ENCODE measurements around the gene MYO18A.

DNA sequence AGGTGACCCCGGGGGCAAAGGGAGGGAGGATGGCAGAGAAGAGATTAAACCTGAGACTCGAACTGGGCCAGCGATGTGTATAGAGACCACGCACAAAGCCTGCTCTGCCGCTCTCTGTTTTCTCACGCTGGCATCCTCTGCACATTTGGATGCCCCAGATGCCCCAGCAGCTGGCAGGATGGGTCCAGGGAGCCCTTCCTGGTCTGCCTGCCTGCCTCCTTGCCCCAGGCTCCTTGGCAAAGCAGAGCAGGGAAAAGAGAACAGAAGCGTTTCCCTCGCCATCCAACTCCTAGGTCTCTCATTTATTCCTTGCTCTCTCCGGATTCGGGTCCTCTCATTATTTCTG lies 142.5 kb downstream of the MYO18A start:
- TF ChIP-seq POLR2A (IDR thresholded peaks at IDR 0.05; ENCODE audit: low read depth, low read length) (no peak), BHLHE40 (IDR thresholded peaks at IDR 0.05; ENCODE audit: low read depth, low read length) (no peak), RFX5 (IDR thresholded peaks at IDR 0.05; ENCODE audit: low read depth, low read length) (no peak), CHD1 (IDR thresholded peaks at IDR 0.05; ENCODE audit: low read depth, low read length) (no peak), CEBPB (IDR thresholded peaks at IDR 0.05; ENCODE audit: low read depth, low read length) (no peak), SMC3 (IDR thresholded peaks at IDR 0.05; ENCODE audit: low read depth, low read length) (no peak), FOS (IDR thresholded peaks at IDR 0.05; ENCODE audit: low read depth, low read length) (no peak), MAFK (IDR thresholded peaks at IDR 0.05; ENCODE audit: low read depth, low read length) (no peak)
- TF ChIP-seq, protein P1, sequence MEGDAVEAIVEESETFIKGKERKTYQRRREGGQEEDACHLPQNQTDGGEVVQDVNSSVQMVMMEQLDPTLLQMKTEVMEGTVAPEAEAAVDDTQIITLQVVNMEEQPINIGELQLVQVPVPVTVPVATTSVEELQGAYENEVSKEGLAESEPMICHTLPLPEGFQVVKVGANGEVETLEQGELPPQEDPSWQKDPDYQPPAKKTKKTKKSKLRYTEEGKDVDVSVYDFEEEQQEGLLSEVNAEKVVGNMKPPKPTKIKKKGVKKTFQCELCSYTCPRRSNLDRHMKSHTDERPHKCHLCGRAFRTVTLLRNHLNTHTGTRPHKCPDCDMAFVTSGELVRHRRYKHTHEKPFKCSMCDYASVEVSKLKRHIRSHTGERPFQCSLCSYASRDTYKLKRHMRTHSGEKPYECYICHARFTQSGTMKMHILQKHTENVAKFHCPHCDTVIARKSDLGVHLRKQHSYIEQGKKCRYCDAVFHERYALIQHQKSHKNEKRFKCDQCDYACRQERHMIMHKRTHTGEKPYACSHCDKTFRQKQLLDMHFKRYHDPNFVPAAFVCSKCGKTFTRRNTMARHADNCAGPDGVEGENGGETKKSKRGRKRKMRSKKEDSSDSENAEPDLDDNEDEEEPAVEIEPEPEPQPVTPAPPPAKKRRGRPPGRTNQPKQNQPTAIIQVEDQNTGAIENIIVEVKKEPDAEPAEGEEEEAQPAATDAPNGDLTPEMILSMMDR (conservative IDR thresholded peaks at IDR 0.05; ENCODE audit: low read depth, low read length) = no peak
- TF ChIP-seq, protein P2, sequence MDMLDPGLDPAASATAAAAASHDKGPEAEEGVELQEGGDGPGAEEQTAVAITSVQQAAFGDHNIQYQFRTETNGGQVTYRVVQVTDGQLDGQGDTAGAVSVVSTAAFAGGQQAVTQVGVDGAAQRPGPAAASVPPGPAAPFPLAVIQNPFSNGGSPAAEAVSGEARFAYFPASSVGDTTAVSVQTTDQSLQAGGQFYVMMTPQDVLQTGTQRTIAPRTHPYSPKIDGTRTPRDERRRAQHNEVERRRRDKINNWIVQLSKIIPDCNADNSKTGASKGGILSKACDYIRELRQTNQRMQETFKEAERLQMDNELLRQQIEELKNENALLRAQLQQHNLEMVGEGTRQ (IDR thresholded peaks at IDR 0.05; ENCODE audit: low read depth, low read length) = no peak

All from IMR-90 (cell line).